SK-N-SH (cell line): Measurements from ENCODE around the gene AUTS2. TPM values are rescaled to one million over a fixed set of nuclear protein-coding genes. Genes with fewer than 3 reads are reported as not detected.

Experiments
- CTCF ChIA-PET: fragments of 300-600, 350-600 bp; formaldehyde crosslinking; extraction: SDS; loops from one replicate; lab custom pipeline; 2021; lab: Yijun Ruan, JAX
- POLR2A ChIA-PET: fragments of 350-600 bp; sonication (Branson Sonifier 250); formaldehyde crosslinking; extraction: SDS; loops from one replicate; lab custom pipeline; 2020; ENCODE audit warnings: antibody characterized with exemption, inconsistent platforms; lab: Yijun Ruan, JAX
- DNase-seq: peaks from one replicate; pipeline ENCODE4 v3.0.0; 2012
- H2AFZ ChIP-seq: fragments of 200-600 bp; sonication (generic); 2 replicates; pipeline ENCODE4 v1.8.1; 2016; ENCODE audit warnings: antibody characterized with exemption, mild to moderate bottlenecking, low read depth
- H3F3A ChIP-seq: fragments of 200-600 bp; sonication (generic); replicated peaks from 2 replicates; pipeline ENCODE3; 2016; ENCODE audit warnings: antibody characterized with exemption, mild to moderate bottlenecking; ENCODE audit not compliant: insufficient read depth
- H3K27ac ChIP-seq, 2 experiments: fragments of 200-500 bp in 1 of 2; fragments of 200-600 bp in 1 of 2; sonication (Bioruptor generic) in 1 of 2; sonication (generic), shearing (Covaris generic) in 1 of 2; 2 replicates each; pipeline versions ENCODE4 v1.5.1 to v1.6.1; 2014 to 2016; ENCODE audit warnings: low read depth in 2 of 2, inconsistent platforms in 1 of 2, low read length in 1 of 2, mild to moderate bottlenecking in 1 of 2, mixed read lengths in 1 of 2
- H3K27me3 ChIP-seq: fragments of 200-600 bp; sonication (generic), shearing (Covaris generic); 2 replicates; pipeline ENCODE4 v1.6.1; 2016; ENCODE audit warnings: mixed run types; ENCODE audit not compliant: insufficient read depth
- H3K36me3 ChIP-seq, 2 experiments: fragments of 200-500 bp in 1 of 2; fragments of 200-600 bp in 1 of 2; sonication (Bioruptor generic) in 1 of 2; sonication (generic) in 1 of 2; replicated peaks in 1 of 2; 2 replicates each; pipeline versions ENCODE3 to v1.5.1; 2014 to 2016; ENCODE audit warnings: low read length in 1 of 2, mild to moderate bottlenecking in 1 of 2; ENCODE audit not compliant: insufficient read depth in 2 of 2, control insufficient read depth in 1 of 2
- H3K4me1 ChIP-seq, 2 experiments: fragments of 200-500 bp in 1 of 2; fragments of 200-600 bp in 1 of 2; sonication (Bioruptor generic) in 1 of 2; sonication (generic), shearing (Covaris generic) in 1 of 2; 2 replicates each; pipeline versions ENCODE4 v1.5.1 to v1.6.1; 2014 to 2016; ENCODE audit warnings: low read depth in 1 of 2, low read length in 1 of 2, mixed run types in 1 of 2; ENCODE audit not compliant: insufficient read depth in 2 of 2, control insufficient read depth in 1 of 2
- H3K4me2 ChIP-seq: fragments of 200-600 bp; sonication (generic), shearing (Covaris generic); 2 replicates; pipeline ENCODE4 v1.6.1; 2017; ENCODE audit warnings: mixed run types
- H3K4me3 ChIP-seq, 2 experiments: fragments of 200-500 bp in 1 of 2; fragments of 200-600 bp in 1 of 2; sonication (Bioruptor generic) in 1 of 2; sonication (generic), shearing (Covaris generic) in 1 of 2; 2 replicates each; pipeline versions ENCODE4 v1.5.1 to v1.8.1; 2014 to 2016; ENCODE audit warnings: low read depth in 2 of 2, inconsistent platforms in 1 of 2, low read length in 1 of 2, mild to moderate bottlenecking in 1 of 2, mixed read lengths in 1 of 2, moderate library complexity in 1 of 2
- H3K79me2 ChIP-seq: fragments of 200-600 bp; sonication (generic); 2 replicates; pipeline ENCODE4 v1.8.1; 2017; ENCODE audit warnings: mild to moderate bottlenecking; ENCODE audit not compliant: insufficient read depth
- H3K9ac ChIP-seq: fragments of 200-600 bp; sonication (generic); 2 replicates; pipeline ENCODE4 v1.6.1; 2017; ENCODE audit warnings: mixed run types
- H3K9me2 ChIP-seq: fragments of 200-600 bp; sonication (generic); 2 replicates; pipeline ENCODE4 v1.6.1; 2017; ENCODE audit warnings: mixed run types
- H3K9me3 ChIP-seq: fragments of 200-600 bp; sonication (generic); 2 replicates; pipeline ENCODE4 v1.6.1; 2017; ENCODE audit warnings: mixed run types, mild to moderate bottlenecking, moderate library complexity
- H4K20me1 ChIP-seq: fragments of 200-600 bp; sonication (generic); 2 replicates; pipeline ENCODE4 v1.6.1; 2017; ENCODE audit warnings: mild to moderate bottlenecking, mixed run types; ENCODE audit not compliant: insufficient read depth
- CHD2 ChIP-seq: fragments of 150-350 bp; IDR thresholded peaks from 2 replicates; pipeline ENCODE4 v1.6.1; 2018; ENCODE audit warnings: low read length; ENCODE audit not compliant: partially characterized antibody
- CTCF ChIP-seq: fragments of 200-600 bp; sonication (generic); IDR thresholded peaks from 2 replicates; pipeline ENCODE4 v1.6.1; 2017; ENCODE audit warnings: antibody characterized with exemption, mild to moderate bottlenecking, moderate library complexity
- GABPA ChIP-seq: IDR thresholded peaks from 2 replicates; pipeline ENCODE4 v1.4.0; 2012; ENCODE audit warnings: low read depth, mild to moderate bottlenecking
- GATA2 ChIP-seq: sonication (generic); formaldehyde crosslinking; IDR thresholded peaks from 2 replicates; pipeline ENCODE4 v1.5.0; 2020; ENCODE audit warnings: mild to moderate bottlenecking, missing genetic modification reagents
- IRF3 ChIP-seq: fragments of 150-350 bp; IDR thresholded peaks from 2 replicates; pipeline ENCODE4 v1.6.1; 2016; ENCODE audit warnings: mild to moderate bottlenecking, low read depth, low read length
- MXI1 ChIP-seq: IDR thresholded peaks from 2 replicates; pipeline ENCODE4 v1.6.1; 2012; ENCODE audit warnings: mild to moderate bottlenecking, low read depth, low read length, improper control_type of control experiment
- PBX3 ChIP-seq: IDR thresholded peaks from 2 replicates; pipeline ENCODE4; 2012
- POLR2AphosphoS5 ChIP-seq: IDR thresholded peaks from 2 replicates; pipeline ENCODE4 v1.6.1; 2012; ENCODE audit warnings: low read depth, low read length
- RAD21 ChIP-seq: IDR thresholded peaks from 2 replicates; pipeline ENCODE4 v1.6.1; 2012; ENCODE audit warnings: mild to moderate bottlenecking, low read length
- RCOR1 ChIP-seq: fragments of 150-350 bp; IDR thresholded peaks from 2 replicates; pipeline ENCODE4 v1.6.1; 2017; ENCODE audit warnings: antibody characterized with exemption, low read length
- REST ChIP-seq: IDR thresholded peaks from 2 replicates; pipeline ENCODE4 v1.6.1; 2012; ENCODE audit warnings: mild to moderate bottlenecking, low read depth, low read length, moderate library complexity
- SIN3A ChIP-seq: IDR thresholded peaks from 2 replicates; pipeline ENCODE4 v1.6.1; 2012; ENCODE audit warnings: low read depth, mild to moderate bottlenecking, low read length, moderate library complexity, borderline replicate concordance
- TCF12 ChIP-seq: IDR thresholded peaks from 2 replicates; pipeline ENCODE4 v1.4.0; 2012
- whole genome bisulfite sequencing: methylation state at CpG from one replicate; pipeline ENCODE4 v1.1.6; 2017; ENCODE audit warnings: low lambda C conversion rate; 5-methylcytosine and 5-hydroxymethylcytosine counted together
- polyA plus RNA-seq, 3 experiments: library from polyadenylated mRNA; depleted of rRNA; stranded (reverse); fragments of >200 nt; gene quantifications; 2 replicates each; pipeline ENCODE4 v1.2.3, GENCODE V29; 2012
- TF ChIP-seq, protein P1 (sequence below): fragments of 150-350 bp; IDR thresholded peaks from 2 replicates; pipeline ENCODE4 v1.6.1; 2017; ENCODE audit warnings: antibody characterized with exemption, low read length, low read depth, borderline replicate concordance

Gene AUTS2
- polyA plus RNA-seq, 1 of the 3 experiments (the other 2 are of a cell fraction), result 15.6 TPM

DNA sequence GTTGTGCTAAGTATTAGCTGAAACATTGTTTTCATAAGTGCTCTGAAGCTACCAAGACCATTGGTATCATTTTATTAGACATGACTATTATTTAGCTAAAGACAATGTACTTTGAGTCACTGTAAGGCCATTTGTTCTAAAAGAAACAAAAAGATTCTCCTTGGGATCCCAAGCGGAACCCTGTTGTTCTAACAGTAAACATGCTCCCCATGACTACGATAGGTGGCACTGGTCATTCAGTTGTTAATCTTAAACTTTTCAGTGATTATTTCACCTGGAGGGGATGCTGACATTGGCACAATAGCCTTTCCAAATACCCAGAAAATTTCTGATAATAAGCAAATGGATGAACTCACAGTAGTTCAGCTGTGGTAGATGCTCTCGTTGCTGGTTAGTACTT lies 715.0 kb downstream of the AUTS2 start:
- Histone ChIP-seq H3K9me2 (no peaks in the 10 kb centered on the region), H3K4me2 (no peak overlapping the region), H3K79me2 (no peaks in the 10 kb centered on the region), H2AFZ (no peak overlapping the region), H3K27ac (no peak overlapping the region), H3K27me3 (no peaks in the 10 kb centered on the region), H3F3A (no peaks in the 10 kb centered on the region), H3K36me3 (no peaks in the 10 kb centered on the region)
- 82% methylated on average over 3 of the region's 3 CpGs for WGBS
- CTCF ChIA-PET, result interaction anchor here (0.7 to 1.3 kb wide), 2 partner anchors 30 to 192 kb away, joined by 3 read pairs; no protein-coding TSS in a partner anchor
- TF ChIP-seq CHD2, result no peak
- TF ChIP-seq PBX3, result no peak
- TF ChIP-seq, protein P1, sequence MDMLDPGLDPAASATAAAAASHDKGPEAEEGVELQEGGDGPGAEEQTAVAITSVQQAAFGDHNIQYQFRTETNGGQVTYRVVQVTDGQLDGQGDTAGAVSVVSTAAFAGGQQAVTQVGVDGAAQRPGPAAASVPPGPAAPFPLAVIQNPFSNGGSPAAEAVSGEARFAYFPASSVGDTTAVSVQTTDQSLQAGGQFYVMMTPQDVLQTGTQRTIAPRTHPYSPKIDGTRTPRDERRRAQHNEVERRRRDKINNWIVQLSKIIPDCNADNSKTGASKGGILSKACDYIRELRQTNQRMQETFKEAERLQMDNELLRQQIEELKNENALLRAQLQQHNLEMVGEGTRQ, result no peak
- TF ChIP-seq POLR2AphosphoS5, result no peak
- no peak for TF ChIP-seq REST
- no peak for TF ChIP-seq TCF12
- no peak for TF ChIP-seq RCOR1
- no peak for TF ChIP-seq GABPA
- TF ChIP-seq CTCF, result no peak
- TF ChIP-seq MXI1, result no peak
- no peak for TF ChIP-seq SIN3A
- TF ChIP-seq GATA2 (CRISPR knock-in tag), result no peak
- no peak for TF ChIP-seq IRF3
- TF ChIP-seq RAD21, result no peak
- TF ChIP-seq, all 33 proteins: peak for 0
- Histone ChIP-seq H3K9me3 (no peaks in the 10 kb centered on the region), H3K9ac (no peak overlapping the region), H4K20me1 (no peaks in the 10 kb centered on the region), H3K4me3 (no peak overlapping the region), H3K4me1 (peaks cover 0 to 12% of the 10 kb centered on the region in 2 experiments; a peak in 2 of 4 replicates)
- POLR2A ChIA-PET, result interaction anchor here (0.5 kb wide), 1 partner anchor 291 kb away, joined by 4 read pairs; no protein-coding TSS in a partner anchor
- DNase-seq, result no peak
